DMS53 (cell line): Measurements from ENCODE around the gene NANOGP8.
"Not testable (repeated sequence)": the region's sequence is repeated elsewhere in the genome, so short reads cannot be mapped to it uniquely, and the experiment has no call there.

ENCODE experiments used
- DNase-seq: peaks from one replicate; lab custom pipeline; 2025; lab: John Stamatoyannopoulos, UW

Gene NANOGP8

DNA sequence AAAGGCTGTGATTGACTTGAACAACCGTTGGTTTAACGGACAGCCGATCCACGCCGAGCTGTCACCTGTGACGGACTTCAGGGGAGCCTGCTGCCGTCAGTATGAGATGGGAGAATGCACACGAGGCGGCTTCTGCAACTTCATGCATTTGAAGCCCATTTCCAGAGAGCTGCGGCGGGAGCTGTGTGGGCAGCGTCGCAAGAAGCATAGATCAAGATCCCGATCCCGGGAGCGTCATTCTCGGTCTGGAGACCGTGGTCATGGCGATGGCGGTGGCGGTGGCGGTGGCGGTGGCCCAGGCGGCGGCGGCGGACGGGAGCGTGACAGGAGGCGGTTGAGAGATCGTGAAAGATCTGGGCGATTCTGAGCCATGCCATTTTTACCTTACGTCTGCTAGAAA is 7.8 kb upstream of the NANOGP8 start:
- DNase-seq: no peak

DNA sequence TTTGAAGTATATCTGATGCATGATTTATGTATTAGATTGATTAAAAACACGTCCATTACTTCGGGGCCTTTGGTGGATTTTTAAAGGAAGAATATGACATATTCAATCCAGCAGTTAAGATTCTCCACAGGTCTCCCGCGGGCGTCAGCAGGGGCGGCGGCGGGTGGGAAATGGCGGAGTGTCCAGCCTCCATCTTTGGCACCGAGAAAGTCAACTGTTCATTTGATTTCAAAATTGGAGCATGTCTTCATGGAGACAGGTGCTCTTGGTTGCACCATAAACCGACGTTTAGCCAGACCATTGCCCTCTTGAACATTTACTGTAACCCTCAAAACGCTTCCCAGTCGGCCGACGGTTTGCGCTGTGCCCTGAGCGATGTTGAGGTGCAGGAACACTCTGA is 7.2 kb upstream of the NANOGP8 start:
- no peak for DNase-seq

DNA sequence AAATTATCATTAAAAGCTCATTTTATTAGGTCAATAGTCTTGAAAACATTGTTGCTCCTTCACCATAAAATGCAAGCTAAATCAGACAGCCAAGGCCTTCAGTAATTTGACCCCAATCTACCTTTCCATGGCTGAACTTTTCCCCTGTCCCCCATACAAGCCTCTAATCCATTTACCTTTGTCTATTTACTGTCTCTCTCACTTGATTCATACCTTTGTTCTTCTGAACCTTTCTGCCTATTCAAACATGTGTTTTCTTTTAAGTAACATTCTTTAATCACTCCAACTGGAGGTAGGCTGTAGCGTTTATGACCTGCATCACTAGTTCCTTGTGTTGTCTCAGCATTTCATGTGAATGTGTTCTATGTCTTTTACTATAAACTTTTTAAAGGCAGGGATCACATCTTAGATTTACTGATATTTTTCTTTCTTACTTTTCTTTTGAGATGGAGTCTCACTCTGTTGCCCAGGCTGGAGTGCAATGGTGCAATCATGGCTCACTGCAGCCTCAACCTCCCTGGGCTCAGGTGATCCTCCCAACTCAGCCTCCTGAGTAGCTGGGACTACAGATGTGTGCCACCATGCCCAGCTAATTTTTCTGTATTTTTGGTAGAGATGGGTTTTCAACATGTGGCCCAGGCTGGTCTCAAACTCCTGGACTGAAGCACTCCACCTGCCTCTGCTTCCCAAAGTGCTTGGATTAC is 5.2 kb upstream of the NANOGP8 start:
- no peak for DNase-seq

DNA sequence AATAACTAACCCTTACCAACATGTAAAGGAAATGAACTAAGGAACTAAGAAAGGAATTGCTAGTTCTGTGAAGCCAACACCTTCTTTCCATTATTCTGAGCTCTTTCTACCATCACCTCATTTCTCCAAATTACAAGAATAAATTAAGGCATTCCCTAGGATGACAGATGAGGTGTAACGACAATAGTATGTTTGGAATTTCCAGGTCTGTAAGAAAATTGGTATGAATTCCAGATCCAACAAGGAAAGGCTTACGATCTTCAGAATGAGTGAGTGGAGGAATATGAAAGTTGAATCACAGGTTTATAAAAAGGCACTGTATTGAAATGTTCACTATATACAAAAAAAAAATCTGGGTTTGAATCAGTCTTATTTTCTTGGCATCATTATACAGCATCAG is 4.5 kb upstream of the NANOGP8 start:
- DNase-seq: no peak

GRCh38 chr15:35088329-35088728 is 3.2 kb upstream of the NANOGP8 start:
- DNase-seq: no peak

- DNase-seq: no peak
These were observed 2.7 kb upstream of the NANOGP8 start for GRCh38 chr15:35087759-35088158.

- DNase-seq: not testable (repeated sequence)
These were observed 2.4 kb downstream of the NANOGP8 start for GRCh38 chr15:35082371-35083348.

DNA sequence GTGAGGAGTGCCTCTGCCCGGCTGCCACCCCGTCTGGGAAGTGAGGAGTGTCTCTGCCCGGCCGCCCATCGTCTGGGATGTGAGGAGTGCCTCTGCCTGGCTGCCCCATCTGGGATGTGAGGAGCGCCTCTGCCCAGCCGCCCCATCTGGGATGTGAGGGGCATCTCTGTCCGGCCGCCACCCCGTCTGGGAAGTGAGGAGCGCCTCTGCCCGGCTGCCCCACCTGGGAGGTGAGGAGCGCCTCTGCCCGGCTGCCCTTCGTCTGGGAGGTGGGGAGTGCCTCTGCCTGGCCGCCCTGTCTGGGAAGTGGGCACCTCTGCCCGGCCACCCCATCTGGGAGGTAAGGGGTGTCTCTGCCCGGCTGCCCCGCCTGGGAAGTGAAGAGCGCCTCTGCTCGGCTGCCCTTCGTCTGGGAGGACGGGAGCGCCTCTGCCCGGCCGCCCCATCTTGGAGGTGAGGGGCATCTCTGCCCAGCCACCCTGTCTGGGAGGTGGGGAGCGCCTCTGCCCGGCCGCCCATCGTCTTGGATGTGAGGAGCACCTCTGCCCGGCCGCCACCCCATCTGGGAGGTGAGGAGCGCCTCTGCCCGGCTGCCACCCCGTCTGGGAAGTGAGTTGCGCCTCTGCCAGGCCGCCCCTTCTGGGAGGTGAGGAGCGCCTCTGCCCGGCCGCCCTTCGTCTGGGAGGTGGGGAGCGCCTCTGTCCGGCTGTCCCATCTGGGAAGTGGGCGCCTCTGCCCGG is 3.3 kb downstream of the NANOGP8 start:
- DNase-seq: not testable (repeated sequence)

DNA sequence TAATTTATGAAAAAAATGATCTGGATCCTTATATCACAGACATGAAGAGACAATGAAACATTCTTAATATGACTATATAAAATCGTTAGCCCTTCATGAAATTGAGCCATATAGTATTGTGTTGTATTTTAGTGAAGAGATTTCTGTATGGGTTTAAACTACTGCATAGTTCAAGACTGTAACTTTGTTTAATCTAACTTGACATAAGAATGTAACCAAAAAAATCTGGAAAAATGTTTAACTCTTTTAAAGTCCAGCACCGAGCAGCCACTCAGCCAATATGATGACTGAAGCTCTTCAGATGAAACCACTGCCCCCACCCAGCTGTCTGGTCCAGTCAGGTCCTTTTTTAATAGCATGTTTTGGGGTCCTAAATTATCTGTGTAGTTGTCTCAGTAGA is 4.9 kb downstream of the NANOGP8 start:
- DNase-seq: no peak

GRCh38 chr15:35078221-35078915 is 6.7 kb downstream of the NANOGP8 start:
- DNase-seq: peak; percentile 69

GRCh38 chr15:35071106-35071505 is 14.0 kb downstream of the NANOGP8 start:
- no peak for DNase-seq

DNA sequence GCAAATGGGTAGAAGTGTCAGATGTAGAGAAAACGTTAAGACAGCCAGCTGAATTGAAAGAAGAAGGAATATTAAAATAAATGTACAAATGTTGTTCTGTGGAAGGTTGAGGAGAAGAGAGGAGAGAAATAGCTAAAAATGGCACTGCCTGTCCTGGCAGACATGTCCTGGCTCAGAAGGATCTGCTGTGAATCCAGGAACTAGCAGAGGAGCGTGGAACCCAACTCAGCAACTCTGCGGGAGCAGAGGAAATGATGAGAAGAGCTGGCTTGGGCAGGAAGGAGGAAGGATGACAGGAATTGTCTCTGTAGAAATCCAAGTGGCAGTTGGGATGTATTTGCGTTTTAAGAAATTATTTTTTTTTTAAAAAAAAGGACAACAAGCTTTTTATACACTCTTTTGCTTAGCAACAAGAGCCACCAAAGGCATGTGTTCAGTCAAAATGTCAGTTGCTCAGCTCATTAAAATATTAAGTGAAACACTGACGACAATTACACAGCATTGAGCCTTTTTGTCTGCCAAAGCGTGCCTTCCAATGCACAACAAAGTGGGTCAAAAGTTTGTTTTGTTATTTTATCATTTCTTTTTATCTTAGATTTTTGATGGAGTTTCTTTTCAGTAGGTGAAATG is 16.1 kb downstream of the NANOGP8 start:
- DNase-seq: no peak

DNA sequence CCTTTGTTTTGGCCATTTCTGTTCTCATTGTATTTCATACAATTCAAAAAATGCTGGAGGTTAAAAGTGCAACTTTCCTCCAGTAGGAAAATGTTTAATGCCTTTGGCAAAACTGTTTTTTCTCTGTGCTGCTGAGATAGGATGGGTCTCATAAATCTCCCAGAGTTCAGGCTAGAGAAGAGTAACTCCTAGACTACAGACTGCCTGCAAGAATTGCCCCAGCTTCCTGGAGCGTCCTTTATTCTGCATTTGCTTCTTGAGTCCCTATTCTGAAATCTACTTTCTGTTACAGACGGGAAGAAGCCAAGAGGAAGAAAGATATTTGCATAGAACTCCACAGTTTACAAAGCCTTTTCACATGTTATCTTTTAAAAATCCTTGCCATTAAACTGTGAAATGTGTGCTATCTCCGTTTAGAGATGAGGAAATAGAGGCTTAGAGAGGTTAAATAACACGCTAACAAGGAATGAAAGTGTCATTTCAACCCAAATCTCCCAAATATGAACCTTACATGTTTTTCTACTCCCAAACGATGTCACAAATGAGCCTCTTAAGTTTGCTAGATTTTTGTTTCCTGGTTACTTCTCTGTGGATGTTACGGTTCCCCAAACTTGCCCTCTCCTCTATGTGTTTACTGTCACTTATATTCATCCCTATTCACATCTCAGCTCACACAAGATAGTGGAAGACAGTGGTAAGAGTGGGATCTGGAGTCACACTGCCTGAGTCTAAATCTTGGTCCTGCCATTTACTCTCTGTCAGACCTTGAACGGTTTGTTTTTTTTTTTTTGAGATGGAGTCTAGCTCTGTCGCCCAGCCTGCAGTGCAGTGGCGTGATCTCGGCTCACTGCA is 17.4 kb downstream of the NANOGP8 start:
- DNase-seq: no peak

DNA sequence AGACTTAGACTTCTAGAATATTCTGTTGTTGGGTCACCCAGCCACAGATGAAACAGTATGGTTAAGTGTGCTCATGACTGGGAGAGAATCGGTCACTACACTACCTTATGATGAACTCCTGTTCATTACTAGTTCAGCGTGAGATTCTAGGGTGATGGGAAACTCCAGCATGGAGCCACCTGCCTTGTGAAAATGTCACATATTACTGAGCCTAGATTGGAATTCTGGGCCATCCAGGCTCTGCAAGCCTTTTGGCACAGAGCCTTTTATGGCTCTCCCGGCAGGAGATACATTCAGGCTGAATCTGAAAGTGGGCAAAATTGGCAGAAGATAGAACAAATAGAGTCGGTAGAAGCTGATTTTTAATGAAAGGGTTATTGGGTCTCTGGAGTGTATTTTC is 19.0 kb downstream of the NANOGP8 start:
- no peak for DNase-seq

DNA sequence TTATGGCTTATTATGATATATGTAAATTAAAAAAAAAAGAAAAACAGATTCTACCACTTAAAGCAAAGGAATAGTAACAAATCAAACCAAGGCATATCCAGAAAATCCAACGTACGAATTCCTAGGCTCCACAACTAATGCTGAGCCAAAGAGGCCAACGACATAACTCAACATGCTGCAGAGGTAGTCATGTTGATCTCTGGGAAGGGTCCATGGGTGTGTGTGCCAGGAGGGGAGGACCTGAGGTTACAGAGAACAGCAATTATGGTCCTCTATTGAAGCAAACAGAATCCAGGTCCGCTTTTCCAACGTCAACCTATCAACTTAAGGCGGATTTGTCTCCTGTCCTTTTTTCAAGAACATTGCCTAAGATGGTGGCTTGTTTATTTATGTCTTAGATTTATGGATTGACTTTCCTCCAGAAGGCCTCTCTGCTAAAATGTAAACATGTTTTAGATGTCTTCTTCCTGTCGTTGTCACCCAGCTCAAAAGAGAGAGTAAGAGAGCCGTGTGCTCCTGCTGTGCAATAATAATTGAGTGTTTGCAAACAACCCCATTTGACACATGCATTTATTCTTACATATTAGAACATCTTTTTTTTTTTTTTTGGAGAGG is 20.4 kb downstream of the NANOGP8 start:
- peak; percentile 6 for DNase-seq

- DNase-seq: no peak
These were observed 22.4 kb downstream of the NANOGP8 start for GRCh38 chr15:35062738-35063099.

DNA sequence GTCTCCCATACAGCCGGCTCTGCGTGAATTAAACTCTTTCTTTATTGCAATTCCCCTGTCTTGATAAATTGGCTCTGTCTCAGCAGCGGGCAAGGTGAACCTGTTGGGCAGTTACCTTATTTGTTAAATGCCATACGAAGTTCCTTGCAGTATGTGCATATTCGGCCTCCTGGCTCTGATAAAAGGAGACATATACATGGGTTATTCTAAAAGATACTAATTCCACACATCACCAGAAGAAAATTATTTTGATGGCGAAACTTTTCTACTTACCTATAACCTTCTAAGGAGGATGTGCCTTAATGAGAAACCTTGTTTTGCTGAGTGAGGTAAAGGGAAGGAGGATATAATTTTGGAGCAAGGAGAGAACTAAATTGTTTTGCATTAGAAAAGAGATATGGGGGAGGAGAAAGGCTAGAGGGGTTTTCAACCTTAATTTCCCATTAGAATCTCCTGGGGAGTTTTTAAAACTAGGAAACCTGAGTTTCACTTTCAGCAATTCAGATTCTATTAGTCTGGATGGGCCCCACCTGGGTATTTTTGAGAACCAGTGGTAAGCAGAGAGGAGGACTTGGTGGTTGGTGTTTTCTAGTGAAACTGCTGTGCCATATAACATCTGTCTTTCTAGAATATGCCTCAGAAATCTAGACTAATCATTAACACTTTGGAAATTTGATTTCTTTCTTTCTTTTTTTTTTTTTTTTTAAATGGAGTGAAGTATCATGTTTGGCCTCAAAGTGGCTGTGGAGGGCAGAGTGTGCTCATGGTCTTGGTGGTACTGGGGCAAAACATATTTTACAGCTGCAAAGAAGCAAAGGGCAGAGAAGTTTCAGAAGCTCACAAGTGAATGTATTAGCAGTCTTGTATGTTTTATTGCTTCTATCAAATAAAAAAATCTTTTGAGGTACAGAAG is 23.0 kb downstream of the NANOGP8 start:
- DNase-seq: no peak

- DNase-seq: no peak
These were observed 23.8 kb downstream of the NANOGP8 start for GRCh38 chr15:35061161-35061824.
